Neuronal stem cell (in vitro differentiated cells): ENCODE data around the gene BABAM2.

Source experiments
- DNase-seq: peaks from one replicate; pipeline ENCODE4 v3.0.0-alpha.2; 2013; ENCODE audit warnings: low spot score
- H2AFZ ChIP-seq: one replicate; pipeline ENCODE4 v1.6.1; 2013; ENCODE audit warnings: mild to moderate bottlenecking, low read length, inconsistent platforms
- H2AK5ac ChIP-seq: 2 replicates; pipeline ENCODE4 v1.6.1; 2013; ENCODE audit warnings: low read depth, mild to moderate bottlenecking, inconsistent platforms, low read length, moderate library complexity, mixed read lengths
- H2BK120ac ChIP-seq: 2 replicates; pipeline ENCODE4 v1.6.1; 2013; ENCODE audit warnings: low read depth, mild to moderate bottlenecking, inconsistent platforms, low read length, moderate library complexity, mixed read lengths
- H2BK12ac ChIP-seq: one replicate; pipeline ENCODE4 v1.6.1; 2013; ENCODE audit warnings: low read length, inconsistent platforms
- H2BK15ac ChIP-seq: 2 replicates; pipeline ENCODE4 v1.6.1; 2013; ENCODE audit warnings: mild to moderate bottlenecking, low read length, inconsistent platforms, mixed read lengths
- H2BK5ac ChIP-seq: one replicate; pipeline ENCODE4 v1.6.1; 2013; ENCODE audit warnings: inconsistent platforms, mild to moderate bottlenecking, low read length, moderate library complexity
- H3K14ac ChIP-seq: one replicate; pipeline ENCODE4 v1.6.1; 2013; ENCODE audit warnings: low read length, inconsistent platforms
- H3K18ac ChIP-seq: 2 replicates; pipeline ENCODE4 v1.6.1; 2013; ENCODE audit warnings: low read length, inconsistent platforms
- H3K23ac ChIP-seq: 2 replicates; pipeline ENCODE4 v1.6.1; 2013; ENCODE audit warnings: low read depth, mild to moderate bottlenecking, mixed read lengths, low read length, inconsistent platforms; ENCODE audit not compliant: poor library complexity
- H3K27ac ChIP-seq: replicated peaks from 3 replicates; pipeline ENCODE4 v1.5.1; 2013; ENCODE audit warnings: low read length, inconsistent platforms
- H3K27me3 ChIP-seq, 3 experiments: 2 replicates each; pipeline ENCODE4 v1.6.1; 2013; ENCODE audit warnings: low read length in 3 of 3, mild to moderate bottlenecking in 2 of 3, inconsistent platforms in 1 of 3, low read depth in 1 of 3, mixed read lengths in 1 of 3, moderate library complexity in 1 of 3; ENCODE audit not compliant: control insufficient read depth in 3 of 3, insufficient read depth in 3 of 3
- H3K36me3 ChIP-seq, 2 donors: replicated peaks in 1 of 2; 2 replicates each; pipeline ENCODE4 v1.6.1; 2013; ENCODE audit warnings: low read length in 2 of 2; ENCODE audit not compliant: control insufficient read depth in 2 of 2, insufficient read depth in 2 of 2
- H3K4ac ChIP-seq: 2 replicates; pipeline ENCODE4 v1.6.1; 2013; ENCODE audit warnings: inconsistent platforms, mild to moderate bottlenecking, low read length, moderate library complexity
- H3K4me1 ChIP-seq, 2 donors: 1 replicate in 1 of 2; 2 replicates in 1 of 2; pipeline ENCODE4 v1.6.1; 2013; ENCODE audit warnings: low read length in 2 of 2, low read depth in 1 of 2; ENCODE audit not compliant: control insufficient read depth in 2 of 2, insufficient read depth in 1 of 2
- H3K4me2 ChIP-seq: one replicate; pipeline ENCODE4 v1.6.1; 2013; ENCODE audit warnings: mild to moderate bottlenecking, low read length, inconsistent platforms; ENCODE audit not compliant: insufficient read depth, poor library complexity, severe bottlenecking
- H3K4me3 ChIP-seq, 2 donors: 2 replicates each; pipeline ENCODE4 v1.5.1; 2013; ENCODE audit warnings: low read length in 2 of 2, mild to moderate bottlenecking in 2 of 2, inconsistent platforms in 1 of 2, moderate library complexity in 1 of 2
- H3K79me1 ChIP-seq: one replicate; pipeline ENCODE4 v1.6.1; 2013; ENCODE audit warnings: low read depth, mild to moderate bottlenecking, inconsistent platforms, low read length, moderate library complexity
- H3K9ac ChIP-seq: one replicate; pipeline ENCODE4 v1.6.1; 2013; ENCODE audit warnings: mild to moderate bottlenecking, low read depth, low read length, inconsistent platforms; ENCODE audit not compliant: poor library complexity
- H3K9me3 ChIP-seq, 2 donors: replicated peaks in 1 of 2; 2 replicates each; pipeline versions ENCODE3 to v1.6.1; 2013; ENCODE audit warnings: low read length in 2 of 2, mild to moderate bottlenecking in 2 of 2, inconsistent platforms in 1 of 2, low read depth in 1 of 2, mixed read lengths in 1 of 2, moderate library complexity in 1 of 2; ENCODE audit not compliant: control insufficient read depth in 2 of 2, insufficient read depth in 1 of 2
- H4K8ac ChIP-seq: one replicate; pipeline ENCODE4 v1.6.1; 2013; ENCODE audit warnings: low read depth, mild to moderate bottlenecking, inconsistent platforms, low read length, moderate library complexity
- H4K91ac ChIP-seq: one replicate; pipeline ENCODE4 v1.6.1; 2013; ENCODE audit warnings: low read length, low read depth, mild to moderate bottlenecking, inconsistent platforms; ENCODE audit not compliant: poor library complexity
- WGBS, 2 donors: extraction: QIAGEN DNeasy Blood & Tissue Kit; methylation state at CpG; one replicate each; pipeline ENCODE4 v1.1.7; 2013; ENCODE audit warnings: missing lambda C conversion rate in 2 of 2, mixed read lengths in 1 of 2; ENCODE audit not compliant: insufficient read length in 2 of 2, insufficient replicate concordance in 1 of 2; ENCODE audit errors: extremely low coverage in 2 of 2; 5-methylcytosine and 5-hydroxymethylcytosine counted together

BABAM2 gene

GRCh38 chr2:28338046-28338817, 447.7 kb downstream of the BABAM2 start:
- Histone ChIP-seq H2BK120ac (no peak overlapping the region), H3K14ac (no peak overlapping the region), H2AK5ac (no peak overlapping the region), H3K9me3 (peaks cover 0 to 4% of the 10 kb centered on the region in 2 donors), H2BK15ac (no peak overlapping the region), H3K18ac (peak overlapping the region; percentile 49), H3K27me3 (no peaks in the 10 kb centered on the region), H2BK5ac (peak overlapping the region; percentile 13), H4K91ac (no peak overlapping the region), H3K4me3 (no peak overlapping the region), H2AFZ (peak overlapping the region; percentile 72), H4K8ac (no peak overlapping the region), H3K9ac (no peak overlapping the region), H3K4me1 (peaks cover 24 to 30% of the 10 kb centered on the region in 2 donors), H3K4ac (no peak overlapping the region), H3K79me1 (peaks cover 3% of the 10 kb centered on the region), H3K23ac (no peak overlapping the region), H2BK12ac (no peak overlapping the region), H3K4me2 (no peak overlapping the region), H3K27ac (peak overlapping the region; percentile 33), H3K36me3 (peaks cover 0 to 5% of the 10 kb centered on the region in 2 donors)
- no CpG with 5 or more reads among the region's 14 CpGs for WGBS, 2 donors
- no peak for DNase-seq

- H2BK15ac ChIP-seq = no peak overlapping the region
- no peak for DNase-seq
- H3K36me3 ChIP-seq = peaks cover 0 to 5% of the 10 kb centered on the region in 2 donors
- no peak overlapping the region for H4K8ac ChIP-seq
- H2BK12ac ChIP-seq = no peak overlapping the region
- no peak overlapping the region for H3K14ac ChIP-seq
- H3K27ac ChIP-seq = peak overlapping the region; percentile 33
- peak overlapping the region; percentile 58 for H3K18ac ChIP-seq
- no peak overlapping the region for H2BK120ac ChIP-seq
- no peaks in the 10 kb centered on the region for H3K27me3 ChIP-seq
- peak overlapping the region; percentile 72 for H2AFZ ChIP-seq
- H2BK5ac ChIP-seq = peak overlapping the region; percentile 13
- H3K4me1 ChIP-seq = peaks cover 24 to 30% of the 10 kb centered on the region in 2 donors
- no peak overlapping the region for H3K4ac ChIP-seq
- peaks cover 3% of the 10 kb centered on the region for H3K79me1 ChIP-seq
- H4K91ac ChIP-seq = no peak overlapping the region
- H3K9ac ChIP-seq = no peak overlapping the region
- H3K9me3 ChIP-seq = peaks cover 0 to 4% of the 10 kb centered on the region in 2 donors
- no peak overlapping the region for H2AK5ac ChIP-seq
- H3K23ac ChIP-seq = no peak overlapping the region
- no CpG with 5 or more reads among the region's 7 CpGs for WGBS, 2 donors
- no peak overlapping the region for H3K4me3 ChIP-seq
- no peak overlapping the region for H3K4me2 ChIP-seq
Observed at GRCh38 chr2:28338831-28339321, 448.3 kb downstream of the BABAM2 start.

DNA sequence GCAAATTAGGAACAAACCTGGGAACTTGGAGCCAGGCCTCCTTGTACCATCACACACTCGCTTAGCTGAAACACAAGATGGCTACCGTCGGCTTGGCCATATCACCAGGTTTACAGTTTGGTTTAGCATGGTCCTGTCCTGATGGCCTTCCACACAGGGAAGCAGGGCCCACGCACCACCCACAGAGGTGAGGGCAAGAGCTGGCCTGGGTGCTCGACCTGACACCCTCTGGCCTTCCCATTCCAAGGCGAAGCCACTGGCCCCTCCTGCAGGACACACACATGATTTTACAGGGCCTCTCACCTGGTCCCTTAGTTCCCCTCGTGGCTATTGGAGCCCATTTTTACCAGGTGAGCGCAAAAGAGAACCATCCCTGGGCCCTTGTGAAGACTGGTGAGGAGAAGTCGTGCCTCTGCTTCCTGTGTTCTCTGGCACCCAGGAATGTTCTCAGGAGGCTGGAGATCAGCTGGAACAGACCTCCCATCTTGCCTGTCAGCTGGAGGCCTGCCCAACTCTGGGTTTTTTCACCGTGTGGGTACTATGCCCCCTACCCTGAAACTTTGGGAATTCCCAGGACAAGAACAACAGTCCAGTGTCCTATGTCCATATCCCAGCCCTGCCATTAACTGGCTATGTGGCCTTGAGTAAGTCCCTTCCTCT, 449.1 kb downstream of the BABAM2 start:
- Histone ChIP-seq H3K18ac (peak overlapping the region; percentile 32), H3K4me1 (peaks cover 24 to 30% of the 10 kb centered on the region in 2 donors), H2BK12ac (no peak overlapping the region), H3K9ac (no peak overlapping the region), H3K23ac (no peak overlapping the region), H2AK5ac (peak overlapping the region; percentile 30), H3K9me3 (peaks cover 0 to 4% of the 10 kb centered on the region in 2 donors), H3K36me3 (peaks cover 0 to 5% of the 10 kb centered on the region in 2 donors), H3K4ac (no peak overlapping the region), H4K91ac (peak overlapping the region; percentile 28), H2AFZ (peak overlapping the region; percentile 72), H3K4me3 (no peak overlapping the region), H3K4me2 (no peak overlapping the region), H2BK120ac (no peak overlapping the region), H3K14ac (no peak overlapping the region), H3K27ac (no peak overlapping the region), H3K79me1 (no peaks in the 10 kb centered on the region), H2BK15ac (no peak overlapping the region), H3K27me3 (no peaks in the 10 kb centered on the region), H4K8ac (no peak overlapping the region), H2BK5ac (no peak overlapping the region)
- WGBS, 2 donors = no CpG with 5 or more reads among the region's 10 CpGs
- no peak for DNase-seq
